PC-3 (cell line): ENCODE data around the gene HSFX2.
"Not testable (repeated sequence)": the region's sequence is repeated elsewhere in the genome, so short reads cannot be mapped to it uniquely, and the experiment has no call there.

Experiments used
- CTCF ChIP-seq: fragments of 300-600 bp; sonication (generic); conservative IDR thresholded peaks from 2 replicates; pipeline ENCODE4 v1.5.1; 2017; ENCODE audit warnings: antibody characterized with exemption, low read depth, mild to moderate bottlenecking, low read length
- EZH2 ChIP-seq: fragments of 300-600 bp; sonication (generic); IDR thresholded peaks from one replicate; pipeline ENCODE4 v1.6.1; 2017; ENCODE audit warnings: antibody characterized with exemption, mild to moderate bottlenecking, low read length; ENCODE audit not compliant: unreplicated experiment

DNA sequence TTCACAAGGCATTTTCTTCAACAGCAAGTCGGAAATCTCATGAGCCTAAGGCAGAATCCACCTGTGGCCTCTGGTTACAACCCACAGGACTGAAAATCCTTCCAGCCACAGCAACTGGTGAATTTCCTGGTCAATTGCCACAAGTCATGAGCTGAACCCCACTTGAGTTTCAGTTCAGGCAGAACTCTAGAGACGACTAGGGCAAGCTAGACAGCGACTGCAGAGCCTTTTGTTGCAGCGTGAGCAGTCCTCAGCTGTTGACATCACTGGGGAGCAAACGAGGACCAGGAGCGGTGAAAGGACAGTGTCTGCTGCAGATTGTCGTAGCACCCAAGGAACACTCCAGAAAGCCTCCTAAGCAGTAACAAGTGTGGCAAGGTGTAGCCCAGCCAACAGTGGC is 829 bp upstream of the HSFX2 start:
- TF ChIP-seq CTCF, EZH2: not testable (repeated sequence)
